Liver (tissue), 9 donors: Measurements from ENCODE around the gene GARIN3. TPM values are rescaled to one million over a fixed set of nuclear protein-coding genes. Genes with fewer than 3 reads are reported as not detected.
A peak's percentile ranks its signal among the peaks of the same experiment; 100 is the strongest.

Experiments used
- DNase-seq: peaks from one replicate; pipeline ENCODE4 v3.0.0-alpha.2; 2017; ENCODE audit warnings: low spot score
- H3K27ac ChIP-seq, 2 donors: one replicate each; pipeline ENCODE4 v1.7.0; 2013; ENCODE audit warnings: inconsistent platforms in 2 of 2, low read length in 2 of 2, control low read depth in 1 of 2, low read depth in 1 of 2, mild to moderate bottlenecking in 1 of 2
- H3K27me3 ChIP-seq, 4 donors: one replicate each; pipeline versions ENCODE4 v1.6.1 to v1.7.0; 2013; ENCODE audit warnings: low read length in 3 of 4, inconsistent platforms in 1 of 4, mild to moderate bottlenecking in 1 of 4, moderate library complexity in 1 of 4; ENCODE audit not compliant: control insufficient read depth in 4 of 4, insufficient read depth in 4 of 4
- H3K36me3 ChIP-seq, 4 donors: one replicate each; pipeline versions ENCODE4 v1.6.1 to v1.7.0; 2013; ENCODE audit warnings: low read length in 3 of 4, mild to moderate bottlenecking in 3 of 4, low read depth in 1 of 4, moderate library complexity in 1 of 4; ENCODE audit not compliant: control insufficient read depth in 4 of 4, insufficient read depth in 3 of 4
- H3K4me1 ChIP-seq, 4 donors: one replicate each; pipeline versions ENCODE4 v1.6.1 to v1.7.0; 2013; ENCODE audit warnings: low read length in 3 of 4, mild to moderate bottlenecking in 3 of 4, moderate library complexity in 1 of 4; ENCODE audit not compliant: control insufficient read depth in 4 of 4, insufficient read depth in 4 of 4
- H3K4me3 ChIP-seq, 3 donors: one replicate each; pipeline versions ENCODE4 v1.6.1 to v1.7.0; 2013; ENCODE audit warnings: low read length in 3 of 3, control low read depth in 1 of 3, low read depth in 1 of 3, mild to moderate bottlenecking in 1 of 3
- H3K9ac ChIP-seq, 2 donors: one replicate each; pipeline ENCODE4 v1.7.0; 2013; ENCODE audit warnings: low read length in 2 of 2, mild to moderate bottlenecking in 2 of 2, moderate library complexity in 2 of 2, control low read depth in 1 of 2, low read depth in 1 of 2
- H3K9me3 ChIP-seq, 4 donors: one replicate each; pipeline versions ENCODE4 v1.6.1 to v1.7.0; 2013; ENCODE audit warnings: low read length in 3 of 4; ENCODE audit not compliant: control insufficient read depth in 4 of 4
- CTCF ChIP-seq: fragments of 150-350 bp; IDR thresholded peaks from 2 replicates; pipeline ENCODE4 v1.5.1; 2017; ENCODE audit warnings: improper control_type of control experiment, low read depth, low read length; ENCODE audit not compliant: missing input control
- EGR1 ChIP-seq, 2 donors: IDR thresholded peaks; 2 replicates each; pipeline ENCODE4 v1.6.1; 2016 to 2018; ENCODE audit warnings: antibody characterized with exemption in 2 of 2, low read depth in 2 of 2
- FOXA1 ChIP-seq: IDR thresholded peaks from 2 replicates; pipeline ENCODE4 v1.6.1; 2016; ENCODE audit warnings: antibody characterized with exemption
- FOXA2 ChIP-seq: IDR thresholded peaks from 2 replicates; pipeline ENCODE4 v1.6.1; 2016; ENCODE audit warnings: antibody characterized with exemption
- GABPA ChIP-seq, 2 donors: IDR thresholded peaks in 1 of 2; conservative IDR thresholded peaks in 1 of 2; 2 replicates each; pipeline ENCODE4 v1.6.1; 2016; ENCODE audit warnings: antibody characterized with exemption in 2 of 2, mild to moderate bottlenecking in 1 of 2, moderate library complexity in 1 of 2
- HNF4A ChIP-seq, 2 donors: conservative IDR thresholded peaks; 2 replicates each; pipeline ENCODE4 v1.6.1; 2016; ENCODE audit warnings: antibody characterized with exemption in 2 of 2, mild to moderate bottlenecking in 2 of 2
- HNF4G ChIP-seq: IDR thresholded peaks from 2 replicates; pipeline ENCODE4 v1.6.1; 2016; ENCODE audit warnings: antibody characterized with exemption
- JUND ChIP-seq, 2 donors: IDR thresholded peaks; 2 replicates each; pipeline ENCODE4 v1.6.1; 2016; ENCODE audit warnings: antibody characterized with exemption in 2 of 2
- NR2F2 ChIP-seq: IDR thresholded peaks from 2 replicates; pipeline ENCODE4 v1.6.1; 2016; ENCODE audit warnings: antibody characterized with exemption
- RAD21 ChIP-seq, 2 donors: IDR thresholded peaks; 2 replicates each; pipeline ENCODE4 v1.6.1; 2016; ENCODE audit warnings: antibody characterized with exemption in 2 of 2, mild to moderate bottlenecking in 2 of 2
- RXRA ChIP-seq, 2 donors: IDR thresholded peaks; 2 replicates each; pipeline ENCODE4 v1.6.1; 2017 to 2018; ENCODE audit warnings: antibody characterized with exemption in 2 of 2, mild to moderate bottlenecking in 1 of 2
- SP1 ChIP-seq: IDR thresholded peaks from 2 replicates; pipeline ENCODE4 v1.6.1; 2018; ENCODE audit warnings: antibody characterized with exemption, mild to moderate bottlenecking
- TAF1 ChIP-seq: conservative IDR thresholded peaks from 2 replicates; pipeline ENCODE4 v1.6.1; 2016; ENCODE audit warnings: antibody characterized with exemption, mild to moderate bottlenecking
- YY1 ChIP-seq: IDR thresholded peaks from 2 replicates; pipeline ENCODE4 v1.6.1; 2016; ENCODE audit warnings: antibody characterized with exemption, mild to moderate bottlenecking
- WGBS: extraction: QIAGEN DNeasy Blood & Tissue Kit; methylation state at CpG from one replicate; pipeline ENCODE4 v1.1.7; 2013; 5-methylcytosine and 5-hydroxymethylcytosine counted together
- polyA plus RNA-seq, 2 donors: library from polyadenylated mRNA; stranded (reverse) in 1 of 2; unstranded in 1 of 2; fragments of 200-250 nt in 1 of 2; fragments of >200 nt in 1 of 2; fragmentation: Nextera tagmentation in 1 of 2; extraction: Ambion mirVana in 1 of 2; gene quantifications; one replicate each; pipeline versions ENCODE4 v1.2.1 to v1.2.3, GENCODE V29; 2013 to 2015
- total RNA-seq, 2 donors: library from RNA; depleted of rRNA; stranded (reverse); fragments of >200 nt; gene quantifications; one replicate each; pipeline ENCODE4 v1.2.3, GENCODE V29; 2014
- TF ChIP-seq, protein P1 (sequence below): IDR thresholded peaks from 2 replicates; pipeline ENCODE4 v1.6.1; 2016; ENCODE audit warnings: antibody characterized with exemption
- TF ChIP-seq, protein P2 (sequence below): IDR thresholded peaks from 2 replicates; pipeline ENCODE4 v1.6.1; 2016; ENCODE audit warnings: antibody characterized with exemption
- TF ChIP-seq, protein P3 (sequence below): IDR thresholded peaks from 2 replicates; pipeline ENCODE4 v1.6.1; 2016; ENCODE audit warnings: antibody characterized with exemption
- TF ChIP-seq, protein P4 (sequence below): IDR thresholded peaks from 2 replicates; pipeline ENCODE4 v1.6.1; 2016; ENCODE audit warnings: antibody characterized with exemption, mild to moderate bottlenecking
- donor health status: healthy.
- donor health status: healthy.
- donor health status: healthy.
- donor health status: healthy.
- donor health status: healthy.

GARIN3 gene
- total and polyA plus RNA-seq, 4 donors = not detected

- Histone ChIP-seq H3K4me1 (no peaks in the 10 kb centered on the region), H3K27me3 (peaks cover 0 to 5% (median 0%) of the 10 kb centered on the region in 4 donors), H3K9me3 (peaks cover 0 to 3% (median 1%) of the 10 kb centered on the region in 4 donors), H3K9ac (peak within 1 kb of the TSS in 1 of 2 donors; percentile 26), H3K4me3 (no peak within 1 kb of the TSS), H3K36me3 (no peaks in the 10 kb centered on the region), H3K27ac (no peak within 1 kb of the TSS)
- DNase-seq = no peak
- TF ChIP-seq FOXA1 (no peak), RAD21 (IDR thresholded peaks at IDR 0.05) (no peak), FOXA2 (no peak), RXRA (IDR thresholded peaks at IDR 0.05) (no peak), HNF4A (conservative IDR thresholded peaks at IDR 0.05) (no peak), CTCF (no peak), SP1 (no peak), TAF1 (no peak), GABPA (IDR thresholded peaks at IDR 0.05 in 1 of 2, conservative IDR thresholded peaks at IDR 0.05 in 1 of 2) (no peak), EGR1 (IDR thresholded peaks at IDR 0.05; ENCODE audit: low read depth in 2 of 2) (no peak), HNF4G (no peak), YY1 (no peak), NR2F2 (no peak), JUND (IDR thresholded peaks at IDR 0.05) (no peak)
- TF ChIP-seq, protein P1, sequence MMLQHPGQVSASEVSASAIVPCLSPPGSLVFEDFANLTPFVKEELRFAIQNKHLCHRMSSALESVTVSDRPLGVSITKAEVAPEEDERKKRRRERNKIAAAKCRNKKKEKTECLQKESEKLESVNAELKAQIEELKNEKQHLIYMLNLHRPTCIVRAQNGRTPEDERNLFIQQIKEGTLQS = no peak
- TF ChIP-seq, protein P2, sequence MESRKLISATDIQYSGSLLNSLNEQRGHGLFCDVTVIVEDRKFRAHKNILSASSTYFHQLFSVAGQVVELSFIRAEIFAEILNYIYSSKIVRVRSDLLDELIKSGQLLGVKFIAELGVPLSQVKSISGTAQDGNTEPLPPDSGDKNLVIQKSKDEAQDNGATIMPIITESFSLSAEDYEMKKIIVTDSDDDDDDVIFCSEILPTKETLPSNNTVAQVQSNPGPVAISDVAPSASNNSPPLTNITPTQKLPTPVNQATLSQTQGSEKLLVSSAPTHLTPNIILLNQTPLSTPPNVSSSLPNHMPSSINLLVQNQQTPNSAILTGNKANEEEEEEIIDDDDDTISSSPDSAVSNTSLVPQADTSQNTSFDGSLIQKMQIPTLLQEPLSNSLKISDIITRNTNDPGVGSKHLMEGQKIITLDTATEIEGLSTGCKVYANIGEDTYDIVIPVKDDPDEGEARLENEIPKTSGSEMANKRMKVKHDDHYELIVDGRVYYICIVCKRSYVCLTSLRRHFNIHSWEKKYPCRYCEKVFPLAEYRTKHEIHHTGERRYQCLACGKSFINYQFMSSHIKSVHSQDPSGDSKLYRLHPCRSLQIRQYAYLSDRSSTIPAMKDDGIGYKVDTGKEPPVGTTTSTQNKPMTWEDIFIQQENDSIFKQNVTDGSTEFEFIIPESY = no peak
- TF ChIP-seq, protein P3, sequence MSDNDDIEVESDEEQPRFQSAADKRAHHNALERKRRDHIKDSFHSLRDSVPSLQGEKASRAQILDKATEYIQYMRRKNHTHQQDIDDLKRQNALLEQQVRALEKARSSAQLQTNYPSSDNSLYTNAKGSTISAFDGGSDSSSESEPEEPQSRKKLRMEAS = no peak
- TF ChIP-seq, protein P4, sequence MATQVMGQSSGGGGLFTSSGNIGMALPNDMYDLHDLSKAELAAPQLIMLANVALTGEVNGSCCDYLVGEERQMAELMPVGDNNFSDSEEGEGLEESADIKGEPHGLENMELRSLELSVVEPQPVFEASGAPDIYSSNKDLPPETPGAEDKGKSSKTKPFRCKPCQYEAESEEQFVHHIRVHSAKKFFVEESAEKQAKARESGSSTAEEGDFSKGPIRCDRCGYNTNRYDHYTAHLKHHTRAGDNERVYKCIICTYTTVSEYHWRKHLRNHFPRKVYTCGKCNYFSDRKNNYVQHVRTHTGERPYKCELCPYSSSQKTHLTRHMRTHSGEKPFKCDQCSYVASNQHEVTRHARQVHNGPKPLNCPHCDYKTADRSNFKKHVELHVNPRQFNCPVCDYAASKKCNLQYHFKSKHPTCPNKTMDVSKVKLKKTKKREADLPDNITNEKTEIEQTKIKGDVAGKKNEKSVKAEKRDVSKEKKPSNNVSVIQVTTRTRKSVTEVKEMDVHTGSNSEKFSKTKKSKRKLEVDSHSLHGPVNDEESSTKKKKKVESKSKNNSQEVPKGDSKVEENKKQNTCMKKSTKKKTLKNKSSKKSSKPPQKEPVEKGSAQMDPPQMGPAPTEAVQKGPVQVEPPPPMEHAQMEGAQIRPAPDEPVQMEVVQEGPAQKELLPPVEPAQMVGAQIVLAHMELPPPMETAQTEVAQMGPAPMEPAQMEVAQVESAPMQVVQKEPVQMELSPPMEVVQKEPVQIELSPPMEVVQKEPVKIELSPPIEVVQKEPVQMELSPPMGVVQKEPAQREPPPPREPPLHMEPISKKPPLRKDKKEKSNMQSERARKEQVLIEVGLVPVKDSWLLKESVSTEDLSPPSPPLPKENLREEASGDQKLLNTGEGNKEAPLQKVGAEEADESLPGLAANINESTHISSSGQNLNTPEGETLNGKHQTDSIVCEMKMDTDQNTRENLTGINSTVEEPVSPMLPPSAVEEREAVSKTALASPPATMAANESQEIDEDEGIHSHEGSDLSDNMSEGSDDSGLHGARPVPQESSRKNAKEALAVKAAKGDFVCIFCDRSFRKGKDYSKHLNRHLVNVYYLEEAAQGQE = no peak
- 66% methylated on average over 8 of the region's 8 CpGs for WGBS
Observed at GRCh38 chr5:157180374-157181264, 14.6 kb upstream of the GARIN3 start, which contains the start of gene ITK. Gene ITK (plus strand): TSS chr5:157180840. CDS start chr5:157180978, 138 bp downstream.
